T-helper 17 cell (primary cell): ENCODE measurements around the gene PDE4DIP. TPM values are rescaled to one million over a fixed set of nuclear protein-coding genes. Genes with fewer than 3 reads are reported as not detected.
"Not testable (repeated sequence)": the region's sequence is repeated elsewhere in the genome, so short reads cannot be mapped to it uniquely, and the experiment has no call there.

Source experiments
- ATAC-seq: fragments of 150-1000 bp; cut with Tn5 transposase; 2 replicates; pipeline ENCODE4 v1.10.0; 2021; ENCODE audit warnings: mild to moderate bottlenecking, moderate library complexity
- DNase-seq, 3 donors: peaks; one replicate each; pipeline versions ENCODE4 v3.0.0 to v3.0.0-alpha.2; 2020 to 2021
- H3K9me3 ChIP-seq: one replicate; pipeline ENCODE4 v1.7.0; 2013; ENCODE audit warnings: low read length, mild to moderate bottlenecking; ENCODE audit not compliant: control insufficient read depth, poor library complexity, severe bottlenecking
- H3K27ac Mint-ChIP-seq: one replicate; pipeline ENCODE4 v1.8.0; 2022; ENCODE audit warnings: mild to moderate bottlenecking, moderate library complexity, mixed read lengths
- H3K27me3 Mint-ChIP-seq: one replicate; pipeline ENCODE4 v1.8.0; 2022; ENCODE audit warnings: mixed read lengths
- H3K36me3 Mint-ChIP-seq: one replicate; pipeline ENCODE4 v1.8.0; 2022; ENCODE audit warnings: low read depth, mixed read lengths
- H3K4me1 Mint-ChIP-seq: one replicate; pipeline ENCODE4 v1.8.0; 2022; ENCODE audit warnings: mild to moderate bottlenecking, mixed read lengths
- H3K4me3 Mint-ChIP-seq: one replicate; pipeline ENCODE4 v1.8.0; 2022; ENCODE audit warnings: mild to moderate bottlenecking, moderate library complexity, mixed read lengths
- total RNA-seq, 4 donors: library from RNA in 2 of 4; stranded (reverse) in 2 of 4; gene quantifications; one replicate each; pipeline ENCODE4 v1.2.3 and lab custom pipeline; 2022 to 2026

The PDE4DIP gene
- total RNA-seq, 2 donors from 2014 or later = 36.2 to 43.2 TPM

DNA sequence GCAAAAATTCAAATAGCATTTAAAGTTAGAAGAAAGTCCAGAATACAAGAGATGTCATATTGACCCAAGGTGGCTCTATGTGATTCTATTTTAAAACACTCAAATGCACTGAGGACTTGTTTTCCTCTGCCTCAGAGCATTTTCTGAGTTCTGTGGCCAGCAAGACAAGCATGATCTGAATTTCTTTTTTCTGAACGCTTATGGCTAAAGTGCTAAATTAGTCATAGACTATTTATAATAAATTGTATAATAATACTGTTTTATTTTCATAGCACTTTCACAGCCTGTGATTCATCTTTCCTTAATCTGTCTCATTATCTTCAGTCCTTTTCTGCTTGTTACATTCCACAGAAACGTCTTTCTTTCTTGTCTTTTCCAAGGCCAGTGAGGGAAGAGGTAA, 7.5 kb downstream of the PDE4DIP start:
- not testable (repeated sequence) for H3K36me3 Mint-ChIP-seq, H3K4me1 Mint-ChIP-seq, H3K9me3 ChIP-seq, ATAC-seq, H3K4me3 Mint-ChIP-seq, H3K27me3 Mint-ChIP-seq, H3K27ac Mint-ChIP-seq, DNase-seq

- not testable (repeated sequence) for H3K4me1 Mint-ChIP-seq, H3K27ac Mint-ChIP-seq, H3K27me3 Mint-ChIP-seq, ATAC-seq, DNase-seq, H3K9me3 ChIP-seq, H3K36me3 Mint-ChIP-seq, H3K4me3 Mint-ChIP-seq
These were observed 9.1 kb downstream of the PDE4DIP start for GRCh38 chr1:148853363-148853762.

GRCh38 chr1:148854063-148854462, 9.8 kb downstream of the PDE4DIP start:
- not testable (repeated sequence) for H3K9me3 ChIP-seq, H3K27ac Mint-ChIP-seq, H3K36me3 Mint-ChIP-seq, H3K4me3 Mint-ChIP-seq, DNase-seq, H3K4me1 Mint-ChIP-seq, ATAC-seq, H3K27me3 Mint-ChIP-seq

DNA sequence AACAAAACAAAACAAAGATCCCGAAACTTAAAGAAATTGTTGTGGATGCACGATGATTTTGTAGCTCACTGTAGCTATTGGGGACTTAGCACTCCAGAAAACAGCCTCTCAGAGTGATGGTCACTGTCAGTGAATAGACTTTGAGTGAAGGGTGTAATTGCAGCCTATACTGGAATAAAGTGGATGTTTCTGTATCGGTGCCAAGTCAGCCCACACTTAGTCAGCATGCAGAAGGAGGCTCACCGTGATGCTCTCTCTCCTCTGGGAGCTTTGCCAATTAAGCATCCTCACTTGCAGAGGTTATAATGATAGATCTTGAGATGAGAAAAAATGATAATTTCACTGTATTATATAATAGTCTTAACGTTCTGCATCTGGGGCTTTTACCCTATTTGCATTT, 11.1 kb downstream of the PDE4DIP start:
- not testable (repeated sequence) for ATAC-seq, H3K27ac Mint-ChIP-seq, H3K9me3 ChIP-seq, H3K4me1 Mint-ChIP-seq, H3K36me3 Mint-ChIP-seq, H3K4me3 Mint-ChIP-seq, H3K27me3 Mint-ChIP-seq, DNase-seq

DNA sequence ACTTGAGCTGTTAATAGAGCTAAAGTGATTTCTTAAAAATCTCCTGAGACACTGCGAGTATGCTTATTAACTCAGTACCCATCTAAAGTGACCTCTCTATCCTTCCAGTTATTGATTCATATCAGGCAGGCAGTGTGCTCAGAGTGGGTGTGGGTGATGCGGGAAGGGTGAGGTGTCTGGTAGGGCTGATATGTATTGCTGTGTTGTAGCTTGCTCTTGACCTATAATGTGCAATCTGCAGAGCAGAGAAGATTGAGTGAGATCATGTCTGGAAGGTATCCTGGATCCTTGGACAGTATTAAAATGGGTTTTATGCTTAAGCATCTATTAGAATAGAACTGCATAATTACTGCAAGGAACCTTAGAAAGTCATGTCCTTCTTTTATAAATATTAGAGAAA, 15.8 kb downstream of the PDE4DIP start:
- not testable (repeated sequence) for ATAC-seq, H3K4me1 Mint-ChIP-seq, H3K36me3 Mint-ChIP-seq

DNA sequence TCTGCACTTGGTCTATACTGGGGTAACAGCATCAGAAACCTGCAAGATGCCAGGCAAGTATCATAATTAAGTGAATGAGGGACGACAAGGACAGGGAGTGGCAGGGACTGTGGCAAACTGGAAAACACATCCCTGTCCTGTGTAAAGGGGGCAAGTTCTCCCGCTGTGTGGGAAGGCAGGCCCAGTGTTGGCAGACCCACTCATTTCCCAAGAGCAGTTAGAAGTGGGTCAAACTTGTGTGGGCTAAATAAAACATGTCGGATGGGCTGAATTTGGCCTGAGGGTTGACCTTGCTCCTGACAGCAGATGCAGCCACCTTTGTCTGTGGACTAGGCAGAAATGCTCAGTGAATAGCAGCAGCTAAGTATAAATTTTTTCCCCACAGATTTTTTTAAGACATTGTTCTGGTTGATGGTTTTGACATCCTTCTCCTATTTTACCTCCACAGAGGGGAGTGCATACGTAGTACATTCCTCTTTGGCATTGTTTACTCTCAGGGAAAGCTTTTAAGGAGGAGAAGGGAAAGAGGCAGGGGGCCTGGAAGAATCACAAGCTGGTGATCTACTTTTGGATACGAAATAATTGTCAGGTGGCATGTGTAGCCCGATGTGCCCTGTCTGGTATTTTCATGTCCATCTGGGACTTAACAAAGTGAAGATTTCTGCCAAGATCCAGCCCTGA, 16.5 kb downstream of the PDE4DIP start:
- ATAC-seq, H3K4me3 Mint-ChIP-seq, H3K27me3 Mint-ChIP-seq, H3K36me3 Mint-ChIP-seq, H3K27ac Mint-ChIP-seq, H3K4me1 Mint-ChIP-seq, DNase-seq, H3K9me3 ChIP-seq: not testable (repeated sequence)

More for the DNA sequence above, 15.8 kb downstream of the PDE4DIP start:
- H3K27me3 Mint-ChIP-seq, H3K27ac Mint-ChIP-seq, H3K4me3 Mint-ChIP-seq, H3K9me3 ChIP-seq, DNase-seq: not testable (repeated sequence)

DNA sequence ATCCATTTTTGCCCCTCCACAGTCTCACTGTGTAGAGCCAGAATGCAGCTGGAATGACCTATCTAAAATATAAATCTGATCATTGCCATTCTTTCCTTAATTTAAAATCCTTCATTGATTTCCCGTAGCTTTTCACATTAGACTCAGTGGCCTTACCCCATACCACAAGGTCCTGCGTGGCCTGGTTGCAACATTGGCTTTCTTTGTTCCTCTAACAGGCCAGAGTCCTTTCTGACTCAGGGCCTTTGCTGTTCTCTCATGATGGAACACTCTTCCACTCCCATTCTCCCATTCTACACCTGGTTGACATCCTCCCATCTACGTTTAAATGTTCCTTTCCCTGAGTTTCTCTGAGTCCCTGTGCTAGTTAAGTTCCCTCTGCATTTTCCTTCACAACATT, 18.4 kb downstream of the PDE4DIP start:
- ATAC-seq, H3K4me1 Mint-ChIP-seq, H3K27me3 Mint-ChIP-seq, H3K27ac Mint-ChIP-seq, DNase-seq, H3K4me3 Mint-ChIP-seq, H3K36me3 Mint-ChIP-seq, H3K9me3 ChIP-seq: not testable (repeated sequence)

DNA sequence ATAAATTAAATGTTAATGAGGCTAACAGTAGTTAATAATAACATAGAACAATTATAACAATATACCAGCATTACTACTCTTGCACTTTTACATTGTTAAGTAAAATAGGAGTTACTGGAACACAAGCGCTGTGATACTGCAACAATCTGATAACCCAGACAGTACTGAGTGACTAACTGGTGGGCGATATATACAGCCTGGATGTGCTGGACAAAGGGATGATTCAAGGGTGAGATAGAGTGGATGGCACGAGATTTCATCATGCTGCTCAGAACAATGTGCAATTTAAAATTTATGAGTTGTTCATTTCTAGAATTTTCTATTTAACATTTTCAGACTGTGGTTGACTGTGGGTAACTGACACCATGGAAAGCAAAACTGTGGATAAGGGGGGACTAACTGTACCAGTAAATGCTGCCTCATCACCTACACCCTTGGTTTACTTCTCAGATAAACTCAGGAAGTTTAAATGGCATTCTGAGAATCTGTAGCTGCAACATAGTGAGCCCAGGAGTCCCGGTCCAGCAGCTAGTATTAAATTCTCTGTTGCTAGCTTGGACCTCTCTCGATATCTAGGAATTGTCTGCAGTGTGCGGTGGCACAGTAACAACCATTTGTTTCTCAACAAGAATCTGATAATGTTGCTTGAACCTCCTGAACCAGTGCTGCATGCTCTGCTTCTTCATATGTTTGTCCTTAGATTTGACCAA, 24.9 kb downstream of the PDE4DIP start:
- not testable (repeated sequence) for ATAC-seq, H3K4me3 Mint-ChIP-seq, H3K27ac Mint-ChIP-seq, H3K4me1 Mint-ChIP-seq, H3K36me3 Mint-ChIP-seq, H3K9me3 ChIP-seq, DNase-seq, H3K27me3 Mint-ChIP-seq

GRCh38 chr1:148869634-148869961, 25.4 kb downstream of the PDE4DIP start:
- not testable (repeated sequence) for H3K27me3 Mint-ChIP-seq, H3K4me3 Mint-ChIP-seq, H3K9me3 ChIP-seq, DNase-seq, ATAC-seq, H3K36me3 Mint-ChIP-seq, H3K27ac Mint-ChIP-seq, H3K4me1 Mint-ChIP-seq

- H3K4me1 Mint-ChIP-seq, ATAC-seq, H3K27me3 Mint-ChIP-seq, DNase-seq, H3K36me3 Mint-ChIP-seq, H3K9me3 ChIP-seq, H3K27ac Mint-ChIP-seq, H3K4me3 Mint-ChIP-seq: not testable (repeated sequence)
These were observed 30.5 kb downstream of the PDE4DIP start for GRCh38 chr1:148874408-148875388.

DNA sequence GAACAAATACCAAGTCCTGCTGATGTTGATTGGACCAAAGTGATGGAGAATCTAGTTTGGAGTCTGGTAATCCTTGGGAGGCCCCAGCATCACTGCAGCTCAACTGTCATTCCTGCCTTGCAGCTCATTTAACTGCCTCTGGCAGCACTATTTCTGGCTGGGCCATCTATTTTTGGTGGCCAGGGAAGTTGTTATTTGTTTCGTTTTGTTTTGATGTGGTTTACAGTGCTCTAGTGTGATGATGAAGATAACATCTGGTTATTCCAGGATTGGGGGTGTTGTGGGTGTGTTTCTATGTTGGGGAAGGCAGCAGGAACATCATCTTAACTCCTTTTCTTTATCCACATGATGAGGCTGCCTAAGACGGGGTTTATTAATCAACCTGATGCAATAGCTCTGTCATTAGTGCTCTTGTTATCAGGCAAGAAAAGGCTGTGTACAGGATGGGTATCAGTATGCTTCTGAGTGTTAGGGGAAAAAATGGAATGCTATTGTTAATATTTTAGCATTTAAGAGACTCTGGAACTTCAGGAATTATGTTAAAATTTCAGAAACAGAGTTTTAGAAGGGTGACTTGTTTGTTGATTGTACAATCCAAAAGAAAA, 35.7 kb downstream of the PDE4DIP start:
- H3K4me1 Mint-ChIP-seq, DNase-seq, ATAC-seq, H3K36me3 Mint-ChIP-seq, H3K27me3 Mint-ChIP-seq, H3K4me3 Mint-ChIP-seq, H3K9me3 ChIP-seq, H3K27ac Mint-ChIP-seq: not testable (repeated sequence)

- not testable (repeated sequence) for H3K36me3 Mint-ChIP-seq, H3K4me3 Mint-ChIP-seq, H3K9me3 ChIP-seq, DNase-seq, H3K27ac Mint-ChIP-seq, ATAC-seq, H3K4me1 Mint-ChIP-seq, H3K27me3 Mint-ChIP-seq
These were observed 37.0 kb downstream of the PDE4DIP start for GRCh38 chr1:148881261-148881660.

DNA sequence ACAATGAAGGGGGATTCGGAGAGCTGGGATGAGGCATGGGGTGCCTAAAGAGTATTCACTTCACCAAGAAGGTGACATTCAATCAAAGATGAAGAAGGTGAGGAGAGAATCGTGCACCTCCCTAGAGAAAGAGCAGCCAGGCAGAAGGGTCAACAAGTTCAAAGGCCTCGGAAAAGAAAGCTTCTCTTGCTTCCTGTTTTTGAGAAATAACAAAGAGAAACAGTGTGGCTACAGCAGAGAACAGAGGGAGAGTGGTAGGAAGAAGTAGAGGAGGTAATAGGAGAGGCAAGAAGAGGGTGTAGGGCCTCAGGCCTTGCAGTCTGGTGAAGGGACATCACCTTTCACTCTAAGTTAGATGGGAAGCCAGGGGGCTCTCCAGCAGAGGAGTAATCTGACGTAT, 41.0 kb downstream of the PDE4DIP start:
- H3K4me1 Mint-ChIP-seq, H3K27me3 Mint-ChIP-seq, H3K36me3 Mint-ChIP-seq, H3K27ac Mint-ChIP-seq, ATAC-seq, H3K4me3 Mint-ChIP-seq, DNase-seq, H3K9me3 ChIP-seq: not testable (repeated sequence)
